NCI-H345 treated with DMSO at 0.1 percent for 48 hours (cell line): Measurements from ENCODE around the gene NPPC.
"Not testable (repeated sequence)": the region's sequence is repeated elsewhere in the genome, so short reads cannot be mapped to it uniquely, and the experiment has no call there.

ENCODE experiments used
- DNase-seq: peaks from one replicate; lab custom pipeline; 2025; ENCODE audit not compliant: unreplicated experiment; lab: John Stamatoyannopoulos, UW

Gene NPPC, protein sequence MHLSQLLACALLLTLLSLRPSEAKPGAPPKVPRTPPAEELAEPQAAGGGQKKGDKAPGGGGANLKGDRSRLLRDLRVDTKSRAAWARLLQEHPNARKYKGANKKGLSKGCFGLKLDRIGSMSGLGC

DNA sequence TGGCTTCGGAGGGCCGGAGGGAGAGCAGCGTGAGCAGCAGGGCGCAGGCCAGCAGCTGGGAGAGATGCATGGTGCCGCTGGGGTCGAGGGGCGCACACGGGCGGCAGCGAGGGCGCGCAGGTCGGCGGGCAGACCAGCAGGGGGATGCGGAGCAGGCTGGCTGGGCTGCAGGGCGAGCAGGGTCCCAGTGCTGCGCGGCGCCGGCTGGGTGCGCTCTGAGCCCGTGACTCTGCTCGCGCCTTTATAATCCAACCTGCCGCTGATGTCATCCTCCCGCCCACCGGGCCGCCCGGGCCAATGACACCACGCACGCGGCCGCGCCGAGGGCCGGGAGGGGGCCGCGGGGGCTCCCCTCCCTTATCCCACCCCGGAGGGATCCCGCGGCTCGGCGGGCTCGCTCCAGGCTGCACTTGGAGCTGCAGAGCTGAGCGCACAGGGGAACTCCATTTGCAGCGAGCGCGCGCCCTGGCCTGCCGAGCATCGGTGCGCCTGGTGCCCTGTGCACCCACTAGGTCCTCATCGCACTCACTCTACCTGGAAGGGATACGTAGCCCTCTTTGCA, at the start of gene NPPC:
TSS of gene NPPC (minus strand) at position 217 of the 562 bp plus-strand sequence. CDS start at position 70, 147 bp downstream.
- DNase-seq = peak; percentile 48

DNA sequence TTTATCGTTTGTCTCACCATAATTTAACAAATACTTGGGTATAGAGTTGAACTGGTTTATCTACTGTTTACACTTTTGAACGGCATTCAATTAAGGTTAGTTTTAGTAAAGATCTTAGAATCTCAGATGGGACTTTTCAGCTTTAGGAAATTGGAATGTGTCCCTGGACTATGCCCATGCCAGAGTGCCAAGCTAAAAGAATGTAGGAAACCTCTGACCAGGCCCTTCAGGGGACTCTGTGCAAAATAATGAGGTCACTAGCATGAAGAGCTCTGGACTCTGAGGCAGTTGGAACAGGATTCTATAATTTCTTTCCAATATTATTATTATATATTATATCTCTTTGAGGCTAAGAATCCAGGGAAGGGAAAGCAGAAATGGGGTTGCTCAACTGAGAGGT, 48.8 kb upstream of the NPPC start:
- DNase-seq = no peak

DNA sequence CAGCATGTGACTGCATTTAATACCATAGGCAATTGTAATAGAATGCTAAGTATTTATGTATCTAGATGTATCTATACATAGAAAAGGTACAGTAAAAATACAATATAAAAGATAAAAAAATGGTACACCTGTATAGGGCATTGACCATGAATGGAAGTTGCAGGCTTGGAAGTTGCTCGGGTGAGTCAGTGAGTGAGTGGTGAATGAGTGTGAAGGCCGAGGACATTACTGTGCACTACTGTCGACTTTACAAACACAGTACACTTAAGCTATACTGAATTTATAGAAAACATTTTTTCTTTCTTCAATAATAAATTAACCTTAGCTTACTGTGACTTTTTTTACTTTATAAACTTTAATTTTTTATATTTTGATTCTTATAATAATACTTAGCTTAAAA, 44.3 kb upstream of the NPPC start:
- no peak for DNase-seq

DNA sequence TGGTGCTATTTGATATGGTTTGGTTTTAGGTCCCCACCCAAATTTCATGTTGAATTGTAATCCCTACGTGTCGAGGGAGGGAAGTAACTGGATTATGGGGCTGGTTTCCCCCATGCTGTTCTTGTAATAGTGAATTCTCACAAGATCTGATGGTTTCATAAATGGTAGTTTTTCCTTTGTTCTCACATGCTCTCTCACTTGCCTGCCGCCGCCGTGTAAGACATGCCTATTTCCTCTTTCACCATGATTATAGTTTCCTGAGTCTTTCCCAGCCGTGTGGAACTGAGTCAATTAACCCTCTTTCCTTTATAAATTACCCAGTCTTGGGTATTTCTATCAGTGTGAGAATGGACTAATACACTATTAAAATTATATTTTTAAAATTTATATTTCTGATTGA, 42.6 kb upstream of the NPPC start:
- no peak for DNase-seq

DNA sequence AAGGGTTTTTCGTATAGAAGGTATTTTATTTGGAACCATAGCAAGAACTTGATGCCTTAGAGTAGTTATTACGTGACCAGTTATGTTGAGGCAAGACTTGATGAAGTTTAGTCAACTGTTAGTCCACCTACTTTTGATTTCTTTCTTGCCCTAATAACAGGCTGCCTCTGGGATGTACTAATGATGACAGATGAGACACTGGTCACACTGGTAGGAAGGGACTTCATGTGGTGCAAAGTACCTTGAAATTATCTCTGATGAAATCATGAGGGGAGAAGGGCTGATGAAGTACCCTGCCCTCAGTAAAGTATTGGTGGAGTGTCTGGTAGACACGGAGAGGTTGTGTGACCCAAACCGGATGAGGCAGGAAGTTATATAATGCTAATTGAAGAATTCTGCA, 40.7 kb upstream of the NPPC start:
- DNase-seq = no peak

DNA sequence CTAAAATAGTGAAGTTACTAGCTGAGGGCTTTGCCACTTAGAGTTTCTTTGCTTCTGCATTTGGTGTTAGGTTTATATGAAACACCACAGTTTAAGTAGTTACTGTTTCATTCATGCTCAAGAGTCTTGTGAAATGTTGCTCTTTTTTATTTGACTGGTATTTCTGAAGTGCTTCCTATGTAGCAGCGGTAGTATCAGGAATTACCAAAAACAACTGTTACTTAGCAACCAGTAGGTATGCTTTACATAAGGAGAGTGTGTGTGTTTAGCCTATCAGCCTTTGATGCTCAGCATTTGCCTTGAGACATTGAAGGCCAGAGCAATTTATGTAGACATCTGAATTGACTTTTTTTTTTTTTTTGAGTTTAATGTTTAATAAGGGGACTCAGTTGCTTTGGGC, 38.9 kb upstream of the NPPC start:
- peak; percentile 6 for DNase-seq

DNA sequence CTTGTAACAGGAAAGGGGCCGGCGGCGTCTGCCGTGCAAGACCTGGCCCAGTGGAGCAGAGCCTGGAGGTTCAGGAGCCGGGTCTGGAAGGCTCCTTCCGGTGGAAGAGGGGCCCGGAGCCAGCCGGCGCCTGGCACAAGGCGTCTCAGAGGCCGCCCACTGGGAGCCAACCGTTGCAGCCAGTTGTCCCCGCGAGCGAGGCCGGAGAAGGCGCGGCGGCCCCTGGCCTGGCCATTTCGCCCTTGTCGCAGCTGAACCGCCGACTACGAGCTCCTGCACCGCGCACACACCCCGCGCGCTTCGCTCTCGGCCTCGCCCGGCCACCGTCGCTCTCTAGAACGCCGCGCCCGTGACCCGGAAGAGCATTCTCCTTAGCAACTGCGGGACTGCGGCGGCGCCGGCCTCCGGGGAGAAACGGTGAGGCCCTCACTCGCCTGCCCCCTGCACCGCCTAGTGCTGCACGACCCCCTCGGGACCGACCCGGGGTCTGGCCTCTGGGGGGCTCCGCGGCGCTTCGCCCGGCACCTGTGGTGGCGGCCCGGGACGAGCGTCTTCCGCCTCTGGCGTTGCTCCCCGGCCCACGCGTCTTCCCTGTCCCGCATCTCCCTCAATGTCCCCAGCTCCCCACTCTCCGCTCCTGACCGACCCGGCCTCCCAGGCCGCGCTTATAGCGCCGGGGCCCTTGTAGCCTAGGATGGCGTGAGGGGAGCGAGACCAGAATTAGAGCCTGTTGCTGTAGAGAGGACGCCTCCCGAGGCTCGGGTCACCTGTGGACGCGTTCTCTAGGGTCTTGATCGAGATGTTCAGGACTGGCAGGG, 35.4 kb upstream of the NPPC start, which contains the start of gene DIS3L2:
TSS of gene DIS3L2 (plus strand) at position 365 of the 818 bp plus-strand sequence. CDS start 53,215 bp downstream, outside the sequence.
- DNase-seq = peak; percentile 52

DNA sequence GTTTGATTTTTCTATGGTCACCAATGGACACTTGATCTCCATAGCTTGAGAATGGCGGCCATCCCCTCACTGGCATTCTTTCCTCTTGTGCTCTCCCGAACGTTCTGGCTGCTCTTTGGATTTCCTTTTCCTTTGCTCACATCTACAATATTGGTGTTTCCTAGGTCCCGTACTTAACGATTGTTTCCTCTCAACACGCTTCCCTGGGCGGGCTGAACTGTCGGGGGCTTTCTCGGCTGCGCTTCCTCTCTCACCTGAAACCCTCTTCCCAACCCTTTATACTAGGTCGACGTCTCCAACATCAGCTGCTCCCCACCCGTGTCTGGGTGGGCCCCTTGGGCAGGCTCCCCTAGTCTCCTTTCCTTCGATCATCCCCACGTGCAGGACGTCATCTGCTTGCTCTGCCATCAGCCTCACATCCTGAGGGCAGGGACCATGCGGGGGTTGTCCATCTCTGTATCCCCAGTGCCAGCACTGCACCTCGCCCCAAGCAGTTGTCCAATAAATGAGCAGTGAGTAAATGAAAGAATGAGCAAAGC, 34.7 kb upstream of the NPPC start:
- DNase-seq = no peak

DNA sequence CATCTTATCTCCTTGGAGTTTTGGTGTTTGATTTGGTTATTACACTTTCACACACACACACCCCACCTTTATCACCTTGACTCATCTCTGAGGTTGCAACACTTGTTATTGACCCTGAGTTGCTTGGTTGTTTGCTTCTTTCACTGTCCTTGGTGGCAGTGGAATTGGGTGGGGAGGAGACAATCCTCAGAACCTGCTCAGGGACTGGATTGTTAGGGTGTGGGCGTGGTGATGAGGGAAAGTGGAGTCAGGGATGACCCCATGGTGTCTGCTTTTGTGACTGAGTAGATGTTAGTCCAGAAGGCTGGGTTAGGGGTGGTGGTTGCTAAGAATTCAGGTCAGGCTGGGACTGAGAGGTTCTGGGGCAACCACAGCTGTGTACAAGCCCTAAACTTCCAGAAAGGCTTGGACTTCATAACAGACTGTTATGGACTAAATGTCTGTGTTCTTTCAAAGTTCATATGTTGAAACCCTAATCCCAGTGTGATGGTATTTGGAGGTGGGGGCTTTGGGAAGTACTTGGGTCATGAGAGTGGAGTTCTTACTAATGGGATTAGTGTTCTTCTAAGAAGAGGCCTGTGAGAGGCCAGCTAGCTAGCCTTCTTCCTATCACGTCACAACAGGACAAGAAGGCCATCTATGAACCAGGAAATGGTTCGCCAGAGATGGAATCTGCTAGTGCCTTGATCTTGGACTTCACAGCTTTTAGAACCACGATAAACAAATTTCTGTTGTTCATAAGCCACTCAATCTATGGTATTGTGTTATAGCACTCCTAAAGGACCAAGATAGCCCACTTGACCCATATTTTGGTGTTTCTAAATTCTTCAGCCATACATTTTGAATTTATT, 31.9 kb upstream of the NPPC start:
- no peak for DNase-seq

DNA sequence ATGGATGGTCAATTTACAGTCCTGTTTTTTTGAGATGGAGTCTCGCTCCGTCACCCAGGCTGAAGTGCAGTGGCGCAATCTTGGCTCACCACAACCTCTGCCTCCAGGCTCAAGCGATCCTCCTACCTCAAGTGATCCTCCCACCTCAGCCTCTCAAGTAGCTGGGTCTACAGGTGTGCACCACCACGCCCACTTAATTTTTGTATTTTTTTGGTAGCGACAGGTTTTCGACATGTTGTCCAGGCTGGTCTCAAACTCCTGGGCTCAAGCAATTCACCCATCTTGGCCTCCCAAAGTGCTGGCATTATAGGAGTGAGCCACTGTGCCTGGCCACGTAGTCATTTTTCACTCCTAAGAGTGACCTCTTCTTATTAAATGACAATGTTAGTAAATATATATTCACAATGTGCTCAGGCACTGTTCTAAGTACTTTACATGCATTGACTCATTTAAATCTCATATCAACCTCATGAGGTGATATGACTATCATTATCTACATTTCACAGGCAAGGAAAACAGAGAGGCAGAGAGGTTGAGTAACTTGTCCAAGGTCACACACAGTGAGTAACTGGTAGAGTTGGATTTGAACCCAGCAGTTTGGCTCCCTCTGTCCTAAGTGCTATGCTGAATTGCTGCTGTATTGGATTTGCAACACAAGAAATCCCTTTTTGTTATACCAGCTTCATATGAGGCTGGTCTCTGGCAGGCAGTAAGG, 29.7 kb upstream of the NPPC start:
- DNase-seq = no peak

DNA sequence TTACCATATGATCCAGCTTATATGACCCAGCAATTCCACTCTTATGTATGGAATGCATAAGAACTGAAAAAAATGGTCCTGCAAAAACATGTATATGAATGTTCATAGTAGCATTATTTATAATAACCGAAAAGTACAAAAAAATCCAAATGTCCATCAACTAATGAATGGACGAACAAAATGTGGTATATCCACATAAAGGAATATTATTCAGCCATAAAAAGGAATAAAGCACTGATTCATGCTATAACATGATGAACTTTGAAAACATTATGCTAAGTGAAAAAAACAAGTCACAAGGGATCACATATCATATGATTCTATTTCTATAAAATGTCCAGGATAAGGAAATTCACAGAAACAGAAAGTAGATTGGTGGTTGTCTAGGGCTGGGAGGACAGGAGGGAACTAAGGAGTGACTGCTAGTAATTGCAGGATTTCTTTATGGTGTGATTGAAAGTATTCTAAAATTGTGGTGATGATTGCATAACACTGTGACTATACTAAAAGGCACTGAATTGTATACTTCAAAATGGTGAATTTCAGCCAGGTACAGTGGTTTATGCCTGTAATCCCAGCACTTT, 25.3 kb upstream of the NPPC start:
- DNase-seq = no peak

DNA sequence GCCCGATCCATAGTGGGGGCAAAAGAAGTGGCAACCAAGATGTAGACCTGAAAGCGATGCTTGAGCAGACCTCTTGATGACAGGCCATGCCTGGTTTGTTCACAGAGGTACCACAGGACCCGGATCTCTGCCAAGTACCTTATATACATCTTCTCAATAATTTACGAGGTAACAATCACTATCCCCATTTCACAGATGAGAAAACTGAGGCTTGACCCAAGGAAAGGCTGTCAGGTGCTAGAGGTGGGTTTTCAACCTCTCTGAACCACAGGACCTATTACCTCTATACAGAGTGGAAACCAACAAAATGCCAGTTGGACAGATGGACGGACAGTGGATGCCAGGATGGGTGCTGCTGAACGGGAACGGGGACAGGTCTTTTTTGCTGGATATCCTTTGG, 21.5 kb upstream of the NPPC start:
- DNase-seq = no peak

DNA sequence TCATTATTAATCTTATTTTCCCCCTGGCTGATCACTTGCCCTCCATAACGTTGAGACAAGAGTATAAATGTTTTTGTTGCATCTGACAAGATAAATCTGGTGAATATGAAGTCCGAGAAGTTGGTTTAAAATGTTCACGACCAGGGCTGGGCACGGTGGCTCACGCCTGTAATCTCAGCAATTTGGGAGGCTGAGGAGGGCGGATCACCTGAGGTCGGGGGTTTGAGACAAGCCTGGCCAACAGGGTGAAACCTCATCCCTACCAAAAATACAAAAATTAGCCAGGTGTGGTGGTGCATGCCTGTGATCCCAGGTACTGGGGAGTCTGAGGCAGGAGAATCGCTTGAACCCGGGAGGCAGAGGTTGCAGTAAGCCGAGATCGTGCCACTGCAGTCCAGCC, 20.9 kb upstream of the NPPC start:
- not testable (repeated sequence) for DNase-seq

DNA sequence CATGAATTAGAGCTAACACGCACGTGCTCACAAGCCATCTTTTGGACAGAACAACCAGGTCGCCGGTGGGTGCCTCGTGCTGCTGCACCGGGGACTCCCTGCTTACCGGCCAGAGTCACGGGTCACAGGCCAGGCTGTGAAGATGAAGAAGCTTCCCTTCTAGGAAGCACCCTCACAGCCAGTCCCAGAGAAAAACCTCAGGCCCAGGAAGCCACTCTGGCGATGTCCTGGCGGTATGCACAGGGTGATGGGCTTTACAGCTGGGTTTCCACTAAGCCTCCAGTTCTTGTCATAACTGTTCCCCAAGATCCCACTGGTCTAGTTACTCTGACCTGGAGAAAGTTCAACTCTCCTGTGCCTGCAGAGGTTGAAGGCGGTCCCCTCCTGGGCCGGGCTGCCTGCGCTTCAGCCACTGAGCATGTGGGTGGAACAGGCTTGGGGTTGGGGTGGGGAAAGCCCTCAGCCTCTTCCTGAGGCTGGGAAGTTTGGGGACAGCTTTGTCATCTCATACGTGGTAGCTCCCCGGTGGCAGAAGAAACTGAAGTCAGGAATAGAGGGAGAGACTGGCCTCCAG, 20.1 kb upstream of the NPPC start:
- no peak for DNase-seq

DNA sequence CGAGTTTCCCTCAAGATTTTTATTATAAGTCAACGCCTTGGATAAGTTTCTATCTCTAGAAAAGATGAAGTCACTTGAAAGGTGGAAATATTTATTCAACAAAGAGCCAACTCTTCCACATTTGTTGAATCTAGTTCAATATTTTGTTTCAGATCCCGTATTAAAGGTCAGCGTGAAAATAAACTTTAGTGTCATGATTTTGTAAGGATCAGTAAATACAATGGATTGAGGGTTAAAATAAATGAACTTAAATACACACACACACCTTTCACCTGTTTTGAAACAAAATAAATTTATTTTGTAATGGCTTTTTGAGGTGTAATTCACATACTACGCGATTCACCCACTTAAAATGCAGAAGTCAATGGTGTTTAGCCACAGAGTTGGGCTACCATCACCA, 16.0 kb upstream of the NPPC start:
- no peak for DNase-seq

DNA sequence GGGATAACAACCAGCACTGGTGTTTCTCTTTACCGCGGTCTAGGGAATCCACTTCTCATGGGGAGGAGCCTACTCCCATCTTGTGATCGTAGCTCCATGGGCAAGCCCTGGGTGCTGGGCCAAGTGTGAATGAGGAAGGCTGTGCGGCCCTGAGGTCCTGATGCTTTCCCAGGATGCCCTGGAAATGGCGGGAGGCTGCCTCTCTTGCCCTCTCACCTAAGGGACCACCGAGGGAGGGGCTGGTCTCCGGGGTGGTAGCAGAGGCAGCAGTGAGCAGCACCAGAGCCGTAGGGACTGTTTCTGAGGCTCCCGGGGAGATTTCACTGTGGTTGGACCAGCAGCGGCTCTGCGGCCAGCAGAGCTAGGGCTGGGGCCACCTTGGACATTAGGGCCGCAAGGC, 15.5 kb upstream of the NPPC start:
- no peak for DNase-seq

DNA sequence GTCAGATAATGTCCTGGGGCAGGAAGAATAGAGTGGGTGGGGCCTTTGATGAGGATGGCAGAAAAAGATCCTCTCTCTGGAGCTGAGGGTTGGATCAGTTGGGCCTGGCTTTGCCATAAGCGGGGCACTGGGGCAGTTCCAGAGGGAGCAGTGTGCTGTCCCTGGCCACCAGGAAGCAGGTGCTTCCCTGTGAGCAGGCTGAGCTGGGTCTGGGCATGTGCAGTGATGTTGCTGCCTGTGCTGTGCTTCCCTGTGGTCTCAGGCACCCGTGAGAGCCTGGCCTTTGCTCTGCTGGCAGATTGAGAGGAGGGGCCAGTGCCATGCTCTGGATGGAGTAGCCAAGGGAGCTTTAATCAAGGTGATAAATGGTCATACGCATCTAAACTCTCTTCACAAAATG, 14.6 kb upstream of the NPPC start:
- DNase-seq = no peak

DNA sequence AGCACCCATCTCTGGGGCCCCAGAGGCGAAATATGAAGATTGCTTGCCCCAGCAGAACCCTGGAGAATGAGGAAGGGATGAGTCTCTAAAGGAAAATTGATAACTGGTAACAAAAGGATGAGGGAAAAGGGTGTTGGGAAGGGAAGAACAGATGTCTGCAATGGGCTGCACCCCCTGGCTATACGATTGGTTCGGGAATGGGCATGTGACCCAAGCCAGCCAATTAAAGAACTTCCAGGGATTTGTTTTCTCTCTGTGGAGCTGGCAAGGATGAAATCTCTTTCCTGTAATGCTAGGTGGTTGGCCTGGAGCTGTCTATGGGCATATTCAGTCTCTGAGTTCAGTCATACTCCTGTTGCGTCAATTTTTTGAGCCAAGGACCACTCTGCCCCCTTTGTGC, 12.8 kb upstream of the NPPC start:
- no peak for DNase-seq

DNA sequence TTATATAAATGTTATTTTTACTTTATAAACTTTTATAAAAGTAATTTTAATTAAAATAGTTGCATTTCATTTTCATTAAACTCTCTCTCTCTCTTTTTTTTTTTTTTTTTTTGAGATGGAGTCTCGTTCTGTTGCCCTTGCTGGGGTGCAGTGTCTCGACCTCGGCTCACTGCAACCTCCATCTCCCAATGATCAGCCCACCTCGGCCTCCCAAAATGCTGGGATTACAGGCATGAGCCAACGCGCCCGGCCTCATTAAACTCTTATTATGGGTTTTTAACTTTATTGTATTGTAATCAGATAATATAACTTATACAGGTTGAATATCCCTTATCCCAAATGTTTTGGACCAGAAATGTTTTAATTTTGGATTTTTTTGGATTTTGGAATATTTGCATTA, 10.9 kb upstream of the NPPC start:
- no peak for DNase-seq

DNA sequence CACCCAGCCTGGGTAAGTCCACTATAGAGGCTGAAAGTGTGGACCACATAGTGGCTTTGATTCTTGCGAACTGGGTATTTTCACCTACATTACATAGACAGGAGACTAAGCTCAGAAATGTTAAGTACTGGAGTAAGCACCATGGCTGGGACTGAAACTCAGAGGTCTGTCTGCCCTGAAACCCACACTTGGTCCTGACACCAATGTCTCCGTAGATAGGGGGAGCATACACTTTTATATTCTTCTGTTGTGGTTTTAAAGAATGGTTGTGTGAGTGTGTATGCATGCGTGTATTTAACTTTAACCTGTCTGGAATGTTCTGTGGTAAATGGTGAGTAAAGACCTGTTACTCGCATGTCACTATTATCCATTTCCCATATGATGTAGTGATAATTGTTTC, 10.3 kb upstream of the NPPC start:
- DNase-seq = no peak
